Mesothelial cell of epicardium (in vitro differentiated cells): ENCODE data around the gene DOCK8. TPM values are rescaled to one million over a fixed set of nuclear protein-coding genes. Genes with fewer than 3 reads are reported as not detected.

Experiments used
- DNase-seq, 2 experiments: peaks; one replicate each; pipeline ENCODE4 v3.0.0; 2021; ENCODE audit warnings: low spot score in 2 of 2; ENCODE audit not compliant: unreplicated experiment in 2 of 2
- H3K27ac Mint-ChIP-seq: 2 replicates; pipeline ENCODE4 v1.8.0; 2021; ENCODE audit warnings: mixed read lengths
- H3K27me3 Mint-ChIP-seq: 2 replicates; pipeline ENCODE4 v1.8.0; 2021; ENCODE audit warnings: low read depth, mixed read lengths
- H3K36me3 Mint-ChIP-seq: 2 replicates; pipeline ENCODE4 v1.8.0; 2021; ENCODE audit warnings: mixed read lengths
- H3K4me1 Mint-ChIP-seq: 2 replicates; pipeline ENCODE4 v1.8.0; 2021; ENCODE audit warnings: mixed read lengths
- H3K4me3 Mint-ChIP-seq: 2 replicates; pipeline ENCODE4 v1.8.0; 2021; ENCODE audit warnings: mild to moderate bottlenecking, moderate library complexity, mixed read lengths
- H3K9me3 Mint-ChIP-seq: 2 replicates; pipeline ENCODE4 v1.8.0; 2021; ENCODE audit warnings: mixed read lengths
- CTCF ChIP-seq: fragments of 200-600 bp; sonication (generic); IDR thresholded peaks from one replicate; pipeline ENCODE4 v1.5.0; 2021; ENCODE audit warnings: antibody characterized with exemption; ENCODE audit not compliant: unreplicated experiment
- total RNA-seq: library from RNA; stranded (reverse); gene quantifications from 3 replicates; pipeline ENCODE4 v1.2.1, GENCODE V29; 2021

Gene DOCK8
- total RNA-seq, 1 donor from 2014 or later, result 8.9 TPM

GRCh38 chr9:259405-260404 lies 45.0 kb downstream of the DOCK8 start:
- Mint-ChIP-seq H3K27me3 (no peaks in the 10 kb centered on the region), H3K27ac (no peak overlapping the region), H3K36me3 (no peaks in the 10 kb centered on the region), H3K9me3 (peaks cover 10% of the 10 kb centered on the region), H3K4me3 (no peak overlapping the region), H3K4me1 (no peaks in the 10 kb centered on the region)
- no peak for DNase-seq
- TF ChIP-seq CTCF, result no peak

DNA sequence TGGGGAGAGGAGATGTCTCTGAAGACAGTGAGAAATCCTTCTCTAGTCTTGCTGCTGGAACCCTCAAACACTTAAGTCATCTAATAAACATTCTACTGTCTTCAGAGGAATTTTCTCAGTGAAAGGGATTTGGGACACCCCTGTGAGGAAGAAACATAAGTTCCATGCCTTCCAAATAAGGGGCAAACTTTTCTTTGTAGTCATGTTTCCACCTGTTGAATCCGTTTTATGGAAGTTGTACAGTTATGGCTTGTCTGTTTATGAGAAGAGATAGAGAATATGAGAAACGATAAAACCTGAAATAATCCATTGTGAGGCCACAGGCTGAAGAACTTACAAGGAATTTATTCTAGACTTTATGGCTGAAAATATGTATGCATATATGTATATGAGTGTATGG lies 49.6 kb downstream of the DOCK8 start:
- Mint-ChIP-seq H3K4me3 (no peak overlapping the region), H3K36me3 (peaks cover under 1% of the 10 kb centered on the region), H3K9me3 (peaks cover 12% of the 10 kb centered on the region), H3K27ac (no peak overlapping the region), H3K27me3 (no peaks in the 10 kb centered on the region), H3K4me1 (peaks cover 6% of the 10 kb centered on the region)
- no peak for TF ChIP-seq CTCF
- DNase-seq, result no peak

DNA sequence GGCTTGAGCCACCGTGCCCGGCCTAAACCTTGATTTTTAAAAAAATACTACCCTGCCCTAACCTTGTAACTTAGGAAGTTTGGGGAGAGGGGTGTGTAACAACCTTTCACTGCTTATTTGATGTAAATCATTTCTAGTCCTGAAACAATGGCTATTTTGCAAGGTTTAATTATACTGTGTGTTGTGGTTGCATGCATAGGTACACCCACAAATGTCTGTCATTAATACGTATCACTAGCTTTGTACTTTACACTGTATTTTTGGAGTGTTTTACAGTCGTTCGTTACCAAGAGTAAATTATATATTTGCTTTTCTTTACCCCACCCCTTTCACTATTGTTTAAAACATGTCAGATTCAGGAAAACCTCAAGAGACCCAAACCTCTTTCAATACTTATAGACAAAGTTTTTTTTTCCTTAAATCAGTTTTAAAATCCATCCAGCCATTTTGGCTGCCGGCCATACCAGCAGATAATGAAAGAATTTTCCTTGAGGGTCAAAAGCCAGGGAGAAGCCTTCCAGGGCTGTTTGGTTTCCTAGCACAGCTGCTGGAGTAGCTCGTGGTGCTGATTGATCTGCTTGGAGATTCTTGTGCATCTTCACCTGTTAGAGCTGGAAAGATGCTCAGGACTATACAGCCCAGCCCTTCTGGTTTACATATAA lies 50.7 kb downstream of the DOCK8 start:
- Mint-ChIP-seq H3K4me1 (peaks cover 6% of the 10 kb centered on the region), H3K36me3 (peaks cover 1% of the 10 kb centered on the region), H3K9me3 (peaks cover 14% of the 10 kb centered on the region), H3K27ac (no peak overlapping the region), H3K27me3 (no peaks in the 10 kb centered on the region), H3K4me3 (no peak overlapping the region)
- no peak for TF ChIP-seq CTCF
- DNase-seq, result no peak

GRCh38 chr9:266228-266627 lies 51.6 kb downstream of the DOCK8 start:
- peaks cover 1% of the 10 kb centered on the region for H3K36me3 Mint-ChIP-seq

GRCh38 chr9:268616-269015 lies 54.0 kb downstream of the DOCK8 start:
- H3K4me3 Mint-ChIP-seq, result no peak overlapping the region
- peaks cover 3% of the 10 kb centered on the region for H3K9me3 Mint-ChIP-seq
- no peak for DNase-seq
- peaks cover 1% of the 10 kb centered on the region for H3K36me3 Mint-ChIP-seq
- TF ChIP-seq CTCF, result no peak
- H3K4me1 Mint-ChIP-seq, result peaks cover 6% of the 10 kb centered on the region
- H3K27me3 Mint-ChIP-seq, result no peaks in the 10 kb centered on the region
- no peak overlapping the region for H3K27ac Mint-ChIP-seq

More at GRCh38 chr9:266228-266627, 51.6 kb downstream of the DOCK8 start:
- DNase-seq, result no peak
- H3K4me1 Mint-ChIP-seq, result peaks cover 6% of the 10 kb centered on the region
- no peaks in the 10 kb centered on the region for H3K27me3 Mint-ChIP-seq
- no peak overlapping the region for H3K27ac Mint-ChIP-seq
- no peak for TF ChIP-seq CTCF
- H3K9me3 Mint-ChIP-seq, result peaks cover 12% of the 10 kb centered on the region
- H3K4me3 Mint-ChIP-seq, result no peak overlapping the region
